ENCODE data around the gene ATP11B.

The ATP11B gene

GRCh38 chr3:182921665-182922355, 128.5 kb downstream of the ATP11B start:
- no peak overlapping the region for H3K4me3 ChIP-seq (ENCODE audit: low read length)
- no peak for TF ChIP-seq CTCF (conservative IDR thresholded peaks at IDR 0.05; ENCODE audit: low read length)
- DNase-seq (ENCODE audit: low read depth) = peak; percentile 69

GRCh38 chr3:182925330-182925943, 132.1 kb downstream of the ATP11B start:
- peak; percentile 89 for DNase-seq (ENCODE audit: low read depth)
- H3K4me3 ChIP-seq (ENCODE audit: low read length) = no peak overlapping the region
- TF ChIP-seq CTCF (conservative IDR thresholded peaks at IDR 0.05; ENCODE audit: low read length) = no peak

GRCh38 chr3:182925944-182926337, 132.6 kb downstream of the ATP11B start:
- no peak for TF ChIP-seq CTCF (conservative IDR thresholded peaks at IDR 0.05; ENCODE audit: low read length)
- no peak for DNase-seq (ENCODE audit: low read depth)
- H3K4me3 ChIP-seq (ENCODE audit: low read length) = no peak overlapping the region

- no peak for DNase-seq (ENCODE audit: low read depth)
- no peak overlapping the region for H3K4me3 ChIP-seq (ENCODE audit: low read length)
- TF ChIP-seq CTCF (conservative IDR thresholded peaks at IDR 0.05; ENCODE audit: low read length) = no peak
Observed at GRCh38 chr3:182935803-182936202, 142.5 kb downstream of the ATP11B start.

- TF ChIP-seq CTCF (conservative IDR thresholded peaks at IDR 0.05; ENCODE audit: low read length) = no peak
- H3K4me3 ChIP-seq (ENCODE audit: low read length) = no peak overlapping the region
- DNase-seq (ENCODE audit: low read depth) = no peak
Observed at GRCh38 chr3:182936239-182936917, 143.1 kb downstream of the ATP11B start.

- no peak for DNase-seq (ENCODE audit: low read depth)
- H3K4me3 ChIP-seq (ENCODE audit: low read length) = no peak overlapping the region
- TF ChIP-seq CTCF (conservative IDR thresholded peaks at IDR 0.05; ENCODE audit: low read length) = no peak
Observed at GRCh38 chr3:182936918-182937285, 143.6 kb downstream of the ATP11B start.
